ENCODE data around the gene FADD. TPM values are rescaled to one million over a fixed set of nuclear protein-coding genes. Genes with fewer than 3 reads are reported as not detected.

FADD gene
- total RNA-seq, 1 experiment from 2014 or later: 17.9 TPM

GRCh38 chr11:70250876-70251658, 48.0 kb downstream of the FADD start:
- H3K4me3 ChIP-seq: no peak overlapping the region
- no peak overlapping the region for H3K27ac ChIP-seq
- DNase-seq: no peak
- no peaks in the 10 kb centered on the region for H3K9me3 ChIP-seq (replicated peaks)
- H3K4me1 ChIP-seq: no peaks in the 10 kb centered on the region
- H3K27me3 ChIP-seq: no peaks in the 10 kb centered on the region
- no peaks in the 10 kb centered on the region for H3K36me3 ChIP-seq

DNA sequence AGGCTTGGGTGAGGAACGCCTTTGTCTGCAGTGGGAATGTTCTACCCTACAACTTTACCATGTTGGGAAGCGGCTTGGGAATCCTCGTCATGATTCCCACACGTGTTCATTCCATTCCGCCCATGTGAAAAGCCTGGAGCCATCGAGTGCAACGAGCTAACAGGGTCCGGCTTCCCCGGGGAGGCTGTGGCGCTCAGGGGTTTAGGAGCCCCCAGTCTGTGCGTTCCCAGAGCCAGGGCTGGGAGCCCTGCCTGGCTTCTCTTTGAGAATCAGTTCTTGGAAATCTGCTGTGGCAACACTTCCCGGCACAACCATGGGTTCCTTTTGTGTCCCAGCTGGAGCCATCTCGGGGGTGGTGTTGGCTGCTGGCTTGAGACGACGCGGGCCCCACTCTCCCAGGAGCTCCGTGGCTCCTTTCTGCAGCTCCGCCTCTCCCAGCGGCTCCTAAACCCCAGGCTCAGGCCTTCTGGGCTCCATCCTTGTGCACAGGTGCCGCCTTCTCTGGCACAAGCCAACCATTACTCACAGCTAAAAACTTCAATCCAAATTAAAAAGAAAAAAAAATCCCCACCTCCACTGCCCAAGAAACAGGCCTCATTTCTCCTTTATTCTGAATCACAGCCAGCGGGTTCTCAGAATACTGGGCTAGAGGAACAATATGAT, 48.7 kb downstream of the FADD start:
- Histone ChIP-seq H3K9me3 (replicated peaks) (no peaks in the 10 kb centered on the region), H3K27me3 (no peaks in the 10 kb centered on the region), H3K4me1 (no peaks in the 10 kb centered on the region), H3K27ac (no peak overlapping the region), H3K4me3 (no peak overlapping the region), H3K36me3 (no peaks in the 10 kb centered on the region)
- DNase-seq: no peak

DNA sequence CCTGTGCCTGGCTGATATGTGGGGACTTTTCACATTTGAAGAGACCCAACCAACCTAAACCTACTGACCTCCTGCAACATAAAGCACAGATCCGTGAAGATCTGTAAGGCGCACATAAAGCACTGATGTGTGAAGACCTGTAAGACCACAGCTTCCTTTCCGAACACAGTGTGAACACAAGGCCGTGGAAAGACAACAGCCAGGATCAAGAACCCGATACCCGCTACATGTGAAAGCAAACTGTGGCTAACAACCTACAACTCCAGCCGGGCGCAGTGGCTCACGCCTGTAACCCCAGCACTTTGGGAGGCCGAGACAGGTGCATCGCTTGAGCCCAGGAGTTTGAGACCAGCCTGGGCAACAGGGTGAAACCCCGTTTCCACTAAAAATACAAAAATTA, 49.7 kb downstream of the FADD start:
- Histone ChIP-seq H3K27ac (no peak overlapping the region), H3K27me3 (no peaks in the 10 kb centered on the region), H3K9me3 (replicated peaks) (no peaks in the 10 kb centered on the region), H3K36me3 (no peaks in the 10 kb centered on the region), H3K4me1 (no peaks in the 10 kb centered on the region), H3K4me3 (no peak overlapping the region)
- no peak for DNase-seq

DNA sequence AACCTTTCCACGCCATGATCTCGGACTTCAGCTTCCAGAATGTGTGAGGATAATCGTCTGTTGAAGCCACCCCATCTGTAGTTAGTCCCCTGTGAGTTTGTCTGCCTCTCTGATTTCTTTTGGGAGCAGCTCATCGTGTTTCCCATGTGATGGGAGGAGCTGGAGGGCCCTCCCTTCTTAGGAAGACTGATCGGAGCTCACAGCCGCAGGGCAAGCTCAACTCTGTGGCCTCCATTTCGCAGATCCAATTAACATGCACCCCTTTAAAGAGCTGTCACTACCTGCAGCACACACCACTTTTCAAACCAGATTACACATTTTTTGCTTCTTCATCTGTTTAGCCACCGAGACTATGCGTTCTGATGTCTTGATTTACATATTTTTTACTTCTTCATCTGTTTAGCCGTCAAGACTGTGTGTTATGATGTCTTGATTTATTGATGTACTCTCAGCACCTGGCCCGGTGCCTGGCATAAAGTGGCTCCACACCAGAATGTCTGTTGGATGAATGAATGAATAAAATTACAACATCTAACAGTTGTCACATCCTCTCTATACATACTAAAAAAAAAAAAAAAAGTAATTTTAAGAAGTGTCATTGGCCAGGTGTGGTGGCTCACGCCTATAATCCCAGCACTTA, 52.5 kb downstream of the FADD start:
- DNase-seq: no peak
- Histone ChIP-seq H3K9me3 (replicated peaks) (no peaks in the 10 kb centered on the region), H3K27me3 (no peaks in the 10 kb centered on the region), H3K4me1 (no peaks in the 10 kb centered on the region), H3K36me3 (no peaks in the 10 kb centered on the region), H3K4me3 (no peak overlapping the region), H3K27ac (no peak overlapping the region)

Other genes with a start within 250 kb of the FADD start
- 0.43 and 1.6 TPM in 2 replicates for gene ANO1, start 125.0 kb upstream of the FADD start, total RNA-seq (2014; rRNA removed; shearing (Covaris generic))
- gene PPFIA1, start 67.4 kb downstream of the FADD start, total RNA-seq (2014; rRNA removed; shearing (Covaris generic)): 35.0 and 35.8 TPM in 2 replicates
- 56.4 and 71.3 TPM in 2 replicates for gene CTTN, start 195.2 kb downstream of the FADD start, total RNA-seq (2014; rRNA removed; shearing (Covaris generic))

Measured in SJCRH30 (cell line).